ENCODE measurements around the gene TASOR. TPM values are rescaled to one million over a fixed set of nuclear protein-coding genes. Genes with fewer than 3 reads are reported as not detected.

The TASOR gene
- total RNA-seq, 1 experiment from 2014 or later = 35.8 TPM

GRCh38 chr3:56691165-56692000, 8.3 kb upstream of the TASOR start:
- H3K4me1 ChIP-seq (ENCODE audit: control insufficient read depth in 1 of 2, insufficient read depth in 2 of 2, low read length in 2 of 2) = peaks cover 7 to 12% of the 10 kb centered on the region in 2 experiments
- POLR2A ChIA-PET = no interaction called here

More at GRCh38 chr3:56691165-56692000, 8.3 kb upstream of the TASOR start:
- no TSS peak for BruUV-seq (replicated peaks)
- peak overlapping the region; percentile 97 for H2AFZ ChIP-seq (ENCODE audit: low read depth, low read length, poor library complexity, severe bottlenecking)
- no peaks in the 10 kb centered on the region for H3K9me2 ChIP-seq (ENCODE audit: insufficient read depth)
- H3K9ac ChIP-seq (ENCODE audit: low read length) = peak overlapping the region; percentile 43
- no peaks in the 10 kb centered on the region for H3K36me3 ChIP-seq (ENCODE audit: control insufficient read depth in 1 of 2, insufficient read depth in 2 of 2, low read length in 2 of 2)
- H3K4me2 ChIP-seq (ENCODE audit: low read length) = peak overlapping the region; percentile 74
- H3K4me3 ChIP-seq (replicated peaks in 1 of 2; ENCODE audit: low read depth in 1 of 2, low read length in 2 of 2) = peak overlapping the region; percentile 26 to 43
- H4K20me1 ChIP-seq (ENCODE audit: insufficient read depth) = no peaks in the 10 kb centered on the region
- H3K27ac ChIP-seq (ENCODE audit: low read depth, low read length) = peak overlapping the region; percentile 44
- TF ChIP-seq SRF (IDR thresholded peaks at IDR 0.05; ENCODE audit: low read depth) (no peak), FOSL1 (IDR thresholded peaks at IDR 0.05; ENCODE audit: low read depth) (peak; percentile 80), CEBPB (IDR thresholded peaks at IDR 0.05; ENCODE audit: low read depth) (peak; percentile 93), CBX3 (IDR thresholded peaks at IDR 0.05; ENCODE audit: low read depth) (no peak), ATF3 (IDR thresholded peaks at IDR 0.05) (no peak), JUND (IDR thresholded peaks at IDR 0.05) (peak; percentile 76), ZFX (IDR thresholded peaks at IDR 0.05) (no peak), EZH2phosphoT487 (IDR thresholded peaks at IDR 0.05; ENCODE audit: borderline replicate concordance) (no peak), TCF7L2 (IDR thresholded peaks at IDR 0.05; ENCODE audit: borderline replicate concordance, extremely low read depth, insufficient read depth, insufficient read length) (no peak), MAX (IDR thresholded peaks at IDR 0.05) (peak; percentile 74), REST (IDR thresholded peaks at IDR 0.05; ENCODE audit: low read depth) (no peak), SIN3A (IDR thresholded peaks at IDR 0.05; ENCODE audit: low read depth) (no peak), ZBTB33 (IDR thresholded peaks at IDR 0.05; ENCODE audit: extremely low read depth, insufficient replicate concordance, low read length) (no peak)
- no peaks in the 10 kb centered on the region for H3K9me3 ChIP-seq (ENCODE audit: control insufficient read depth in 1 of 2, insufficient read depth in 1 of 2, low read depth in 1 of 2, low read length in 2 of 2)
- no peaks in the 10 kb centered on the region for H3K79me2 ChIP-seq (ENCODE audit: insufficient read depth, low read length)
- no peaks in the 10 kb centered on the region for H3K27me3 ChIP-seq (ENCODE audit: insufficient read depth, low read length)
- DNase-seq (ENCODE audit: low read depth, low spot score) = peak; percentile 54
- CTCF ChIA-PET = no interaction called here
- ATAC-seq = peak; percentile 90
- RAD21 ChIA-PET (ENCODE audit: low non-redundant PET in 1 of 2, low total read pairs in 2 of 2, uncharacterized antibody in 2 of 2, unreplicated experiment in 2 of 2) = no interaction called here
- intact Hi-C loops (cut with micrococcal nuclease) = no loop called here
